NCI-H2107 treated with DMSO at 0.1 percent for 48 hours (cell line): ENCODE results near the gene PRR29.

Experiments used
- DNase-seq: peaks from one replicate; lab custom pipeline; 2025; ENCODE audit not compliant: unreplicated experiment; lab: John Stamatoyannopoulos, UW

The PRR29 gene

DNA sequence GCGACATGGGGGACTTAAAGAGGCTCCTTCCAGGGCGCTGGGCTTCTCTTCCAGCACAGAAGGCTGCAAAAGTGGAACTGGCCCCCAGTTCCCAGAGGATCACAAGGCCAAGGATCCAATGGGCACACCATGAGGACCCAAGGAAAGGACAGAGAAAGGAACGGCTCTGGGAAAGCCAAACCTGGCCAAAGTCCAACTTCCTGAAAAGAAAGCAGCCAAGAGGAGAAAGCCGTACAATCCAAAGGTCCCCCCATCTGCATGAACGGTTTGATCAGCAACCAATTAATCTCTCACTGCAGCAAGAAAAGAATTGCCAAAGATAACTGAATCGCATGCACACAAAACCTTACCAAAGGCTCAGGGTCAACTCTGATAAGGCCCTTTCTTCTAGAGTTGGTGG is 42.1 kb downstream of the PRR29 start:
- DNase-seq: no peak

DNA sequence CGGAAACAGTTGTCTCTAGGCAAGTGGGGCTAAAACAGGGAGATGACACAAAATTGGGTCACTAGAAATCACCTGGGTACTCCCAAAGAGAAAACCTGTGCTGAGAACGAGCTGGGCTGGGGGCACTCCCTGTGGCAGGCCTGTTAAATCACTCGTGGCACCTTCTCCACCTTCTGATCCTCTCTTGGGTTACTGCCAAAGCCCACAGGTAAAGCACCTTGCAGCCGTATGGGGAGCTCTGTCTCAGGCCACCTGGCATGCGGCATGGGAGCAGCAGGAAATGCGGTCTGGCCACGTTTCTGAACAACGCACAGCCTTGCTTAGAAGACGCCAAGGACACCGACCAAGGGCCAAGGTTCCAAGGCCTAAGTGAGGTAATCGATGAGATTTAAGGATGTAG is 43.8 kb downstream of the PRR29 start:
- DNase-seq: no peak

DNA sequence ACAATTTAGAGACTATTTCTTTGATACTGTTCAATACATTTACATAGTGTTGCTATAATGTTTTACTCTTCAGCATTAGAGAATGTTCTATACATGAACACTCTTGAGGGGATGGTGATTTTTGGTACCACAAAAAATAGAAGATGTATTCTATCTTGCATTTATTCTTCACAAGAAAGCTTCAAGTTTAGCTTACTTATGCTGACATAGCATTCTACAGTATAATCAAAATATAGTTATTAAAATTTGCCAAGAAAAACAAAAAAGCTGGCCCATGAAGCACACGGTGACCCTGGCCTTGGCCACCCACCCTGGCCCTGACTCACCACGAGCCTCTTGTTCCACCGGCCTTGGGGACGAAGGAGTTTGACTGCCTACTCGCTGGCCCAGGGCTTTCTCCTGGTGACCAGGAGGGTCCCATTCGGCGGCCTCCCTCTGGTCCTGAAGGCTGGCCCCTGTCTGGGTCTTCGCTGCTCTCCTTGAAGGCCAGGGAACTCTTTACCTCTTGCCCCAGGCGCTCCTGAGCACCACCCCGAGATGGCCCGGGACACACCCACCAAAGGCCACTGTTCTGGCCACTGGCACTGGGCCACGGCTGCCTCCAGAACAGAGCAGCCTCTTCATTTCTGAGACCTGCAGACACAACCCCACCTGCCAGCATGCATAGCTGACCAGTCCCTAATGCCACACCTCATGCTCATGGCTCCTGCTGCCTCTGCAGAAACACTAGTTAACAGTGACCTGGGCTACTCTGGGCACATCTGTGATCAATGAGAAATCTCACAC is 44.7 kb downstream of the PRR29 start:
- DNase-seq: no peak

DNA sequence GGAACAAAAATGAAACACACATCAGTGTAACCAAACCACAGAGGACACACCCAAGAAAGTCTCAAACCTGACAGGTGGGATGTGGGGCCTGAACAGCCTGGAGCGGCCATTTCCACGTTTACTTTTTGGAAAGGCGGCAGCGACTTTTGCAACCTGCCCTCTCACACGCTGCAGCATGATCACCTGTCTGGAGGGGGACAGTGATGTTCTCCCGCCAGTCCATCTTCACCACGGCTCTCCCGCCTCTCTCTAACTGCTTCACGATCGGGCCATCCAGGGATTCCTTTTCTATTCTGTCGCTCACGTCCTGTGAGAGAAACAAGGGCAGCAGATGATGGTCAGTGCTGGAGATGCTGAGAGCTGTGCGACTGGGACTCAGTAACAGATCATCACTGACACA is 47.0 kb downstream of the PRR29 start:
- DNase-seq: no peak

DNA sequence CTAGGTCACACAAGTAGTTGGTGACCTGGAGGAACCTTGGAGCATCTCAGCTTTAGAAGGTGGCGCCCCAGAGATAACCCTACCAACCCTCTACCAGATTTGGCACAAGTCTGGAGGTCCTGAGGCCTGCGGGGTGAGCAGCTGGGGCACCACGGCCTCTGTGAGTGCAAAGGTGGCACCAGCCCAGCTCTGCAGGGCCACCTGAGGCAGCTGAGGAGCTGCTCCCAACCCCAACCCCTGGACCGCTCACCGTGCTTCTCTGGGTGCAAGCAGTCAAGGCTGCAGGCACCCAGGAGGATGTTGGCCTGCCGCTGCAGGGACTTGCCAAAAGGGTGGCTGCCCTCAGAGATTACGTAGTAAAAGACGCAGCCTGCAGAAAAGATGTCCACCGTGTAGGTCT is 50.7 kb downstream of the PRR29 start:
- DNase-seq: no peak

DNA sequence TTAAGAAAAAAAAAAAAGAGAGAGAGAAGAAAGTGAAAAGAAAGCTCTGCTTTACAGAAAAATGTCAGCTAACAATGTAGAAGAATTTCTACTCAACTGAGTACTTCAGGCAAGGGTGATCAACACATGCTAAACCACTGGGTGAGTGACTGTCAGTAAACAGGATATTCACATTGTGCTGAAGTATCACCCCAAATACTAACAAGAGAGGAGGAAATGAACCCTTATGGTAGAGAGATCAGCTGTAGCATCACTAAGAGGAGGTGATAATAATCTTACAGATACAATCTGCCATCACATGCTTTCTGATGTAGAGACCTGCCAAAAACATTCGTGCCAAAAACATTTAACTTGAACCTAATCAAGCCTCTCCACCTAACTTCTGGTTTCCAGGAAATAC is 53.0 kb downstream of the PRR29 start:
- DNase-seq: no peak

DNA sequence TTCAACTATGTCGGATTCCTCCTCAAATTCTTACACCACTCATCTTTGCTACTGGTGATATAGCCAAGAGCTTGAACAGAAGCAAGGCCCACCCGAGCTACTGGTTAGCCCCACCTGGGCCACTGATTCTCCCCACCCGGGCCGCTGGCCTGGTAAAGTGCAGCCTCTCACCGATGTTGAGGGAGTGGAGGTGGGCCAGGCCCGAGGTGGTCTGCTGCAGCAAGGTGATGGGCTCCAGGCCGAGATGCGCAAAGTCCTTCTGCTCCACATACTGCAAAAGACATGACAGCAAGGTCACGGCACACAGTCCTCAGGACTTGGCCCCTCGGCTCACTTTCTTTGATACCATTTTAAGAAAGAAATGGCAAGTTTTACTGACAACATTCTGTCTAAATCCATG is 55.0 kb downstream of the PRR29 start:
- no peak for DNase-seq
